ENCODE data around the gene TNFRSF14. TPM values are rescaled to one million over a fixed set of nuclear protein-coding genes. Genes with fewer than 3 reads are reported as not detected.

Gene TNFRSF14
- total RNA-seq, 1 donor from 2014 or later, result 14.7 TPM

- peaks cover 12% of the 10 kb centered on the region for H3K27me3 ChIP-seq (ENCODE audit: control insufficient read depth, insufficient read depth, low read length)
- no peak for DNase-seq (ENCODE audit: low read depth)
- no peaks in the 10 kb centered on the region for H3K36me3 ChIP-seq (ENCODE audit: control insufficient read depth, insufficient read depth, low read length)
- TF ChIP-seq, protein P1, sequence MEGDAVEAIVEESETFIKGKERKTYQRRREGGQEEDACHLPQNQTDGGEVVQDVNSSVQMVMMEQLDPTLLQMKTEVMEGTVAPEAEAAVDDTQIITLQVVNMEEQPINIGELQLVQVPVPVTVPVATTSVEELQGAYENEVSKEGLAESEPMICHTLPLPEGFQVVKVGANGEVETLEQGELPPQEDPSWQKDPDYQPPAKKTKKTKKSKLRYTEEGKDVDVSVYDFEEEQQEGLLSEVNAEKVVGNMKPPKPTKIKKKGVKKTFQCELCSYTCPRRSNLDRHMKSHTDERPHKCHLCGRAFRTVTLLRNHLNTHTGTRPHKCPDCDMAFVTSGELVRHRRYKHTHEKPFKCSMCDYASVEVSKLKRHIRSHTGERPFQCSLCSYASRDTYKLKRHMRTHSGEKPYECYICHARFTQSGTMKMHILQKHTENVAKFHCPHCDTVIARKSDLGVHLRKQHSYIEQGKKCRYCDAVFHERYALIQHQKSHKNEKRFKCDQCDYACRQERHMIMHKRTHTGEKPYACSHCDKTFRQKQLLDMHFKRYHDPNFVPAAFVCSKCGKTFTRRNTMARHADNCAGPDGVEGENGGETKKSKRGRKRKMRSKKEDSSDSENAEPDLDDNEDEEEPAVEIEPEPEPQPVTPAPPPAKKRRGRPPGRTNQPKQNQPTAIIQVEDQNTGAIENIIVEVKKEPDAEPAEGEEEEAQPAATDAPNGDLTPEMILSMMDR (IDR thresholded peaks at IDR 0.05; ENCODE audit: insufficient read depth, low read length, poor library complexity, severe bottlenecking), result no peak
- H3K4me3 ChIP-seq (ENCODE audit: low read depth, low read length), result no peak overlapping the region
These were observed 17.8 kb upstream of the TNFRSF14 start for GRCh38 chr1:2538376-2538775.

GRCh38 chr1:2538872-2539271 is 17.3 kb upstream of the TNFRSF14 start:
- DNase-seq (ENCODE audit: low read depth), result no peak
- no peak overlapping the region for H3K4me3 ChIP-seq (ENCODE audit: low read depth, low read length)
- H3K36me3 ChIP-seq (ENCODE audit: control insufficient read depth, insufficient read depth, low read length), result no peaks in the 10 kb centered on the region
- TF ChIP-seq, protein P1 (IDR thresholded peaks at IDR 0.05; ENCODE audit: insufficient read depth, low read length, poor library complexity, severe bottlenecking), result no peak
- H3K27me3 ChIP-seq (ENCODE audit: control insufficient read depth, insufficient read depth, low read length), result peaks cover 12% of the 10 kb centered on the region

DNA sequence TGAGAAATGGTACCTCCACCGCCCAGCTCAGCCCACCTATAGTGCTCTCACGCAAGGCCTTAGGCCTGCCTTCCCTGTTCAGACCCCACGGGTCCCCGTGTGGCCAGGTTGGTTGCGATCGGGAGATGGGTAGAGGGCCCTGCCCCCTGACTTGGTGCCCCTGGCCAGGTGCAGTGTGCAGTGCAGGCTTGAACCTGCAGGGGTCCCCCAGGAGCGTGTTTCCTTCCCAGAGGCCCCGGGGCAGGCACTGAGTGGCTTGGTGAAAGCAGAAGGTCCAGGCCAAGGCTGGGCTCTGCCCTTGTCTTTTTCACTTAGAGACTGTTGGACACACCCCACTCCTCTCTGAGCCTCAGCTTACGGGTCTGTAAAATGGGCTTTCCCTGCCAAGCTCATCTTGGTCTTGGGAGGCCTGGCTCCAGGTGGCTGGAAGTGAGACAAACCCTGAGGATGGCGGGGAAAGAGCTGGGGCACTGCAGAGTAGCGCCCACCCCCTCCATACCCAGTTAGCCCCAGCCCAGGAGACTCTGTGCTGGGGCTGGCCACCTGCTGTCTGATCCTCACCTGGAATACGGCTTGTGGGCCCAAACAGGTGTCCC is 16.8 kb upstream of the TNFRSF14 start:
- TF ChIP-seq, protein P1 (IDR thresholded peaks at IDR 0.05; ENCODE audit: insufficient read depth, low read length, poor library complexity, severe bottlenecking), result peak; percentile 43
- Histone ChIP-seq H3K27me3 (ENCODE audit: control insufficient read depth, insufficient read depth, low read length) (peaks cover 12% of the 10 kb centered on the region), H3K4me3 (ENCODE audit: low read depth, low read length) (no peak overlapping the region), H3K36me3 (ENCODE audit: control insufficient read depth, insufficient read depth, low read length) (no peaks in the 10 kb centered on the region)
- DNase-seq (ENCODE audit: low read depth), result no peak

DNA sequence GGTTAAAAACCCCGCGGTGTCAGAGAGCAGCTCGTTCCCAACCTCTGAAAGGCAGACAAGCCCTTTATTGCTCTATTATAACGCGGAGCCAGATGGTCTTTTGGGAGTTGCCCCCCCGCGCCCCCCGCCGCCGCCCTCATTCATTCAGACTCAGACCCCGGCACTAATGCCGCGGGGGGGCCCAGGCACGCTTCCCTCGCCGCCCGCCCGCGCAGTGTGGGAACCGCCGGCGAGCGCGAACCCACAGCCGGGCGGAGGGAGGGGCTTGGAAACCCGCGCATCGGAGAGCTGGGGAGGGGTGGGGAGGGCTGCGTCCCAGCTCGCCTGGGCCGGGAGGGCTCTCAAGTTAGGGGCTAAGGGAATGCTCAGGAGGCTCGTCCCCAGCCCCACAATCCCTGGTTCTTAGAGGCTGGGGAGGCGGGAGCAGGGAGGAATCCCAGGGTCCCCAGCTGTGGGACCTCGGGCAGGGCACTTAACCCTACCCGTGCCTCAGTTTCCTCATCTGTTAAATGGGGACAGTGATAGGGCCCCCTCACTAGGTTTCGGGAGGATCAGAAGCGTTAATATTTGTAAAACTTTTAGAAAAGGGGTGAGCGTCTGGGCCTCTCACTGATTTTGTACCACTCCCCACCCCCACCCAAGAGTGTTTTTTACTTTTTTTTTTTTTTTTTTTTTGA is 15.2 kb upstream of the TNFRSF14 start:
- TF ChIP-seq, protein P1 (IDR thresholded peaks at IDR 0.05; ENCODE audit: insufficient read depth, low read length, poor library complexity, severe bottlenecking), result no peak
- DNase-seq (ENCODE audit: low read depth), result no peak
- Histone ChIP-seq H3K4me3 (ENCODE audit: low read depth, low read length) (no peak overlapping the region), H3K36me3 (ENCODE audit: control insufficient read depth, insufficient read depth, low read length) (no peaks in the 10 kb centered on the region), H3K27me3 (ENCODE audit: control insufficient read depth, insufficient read depth, low read length) (peaks cover 12% of the 10 kb centered on the region)

DNA sequence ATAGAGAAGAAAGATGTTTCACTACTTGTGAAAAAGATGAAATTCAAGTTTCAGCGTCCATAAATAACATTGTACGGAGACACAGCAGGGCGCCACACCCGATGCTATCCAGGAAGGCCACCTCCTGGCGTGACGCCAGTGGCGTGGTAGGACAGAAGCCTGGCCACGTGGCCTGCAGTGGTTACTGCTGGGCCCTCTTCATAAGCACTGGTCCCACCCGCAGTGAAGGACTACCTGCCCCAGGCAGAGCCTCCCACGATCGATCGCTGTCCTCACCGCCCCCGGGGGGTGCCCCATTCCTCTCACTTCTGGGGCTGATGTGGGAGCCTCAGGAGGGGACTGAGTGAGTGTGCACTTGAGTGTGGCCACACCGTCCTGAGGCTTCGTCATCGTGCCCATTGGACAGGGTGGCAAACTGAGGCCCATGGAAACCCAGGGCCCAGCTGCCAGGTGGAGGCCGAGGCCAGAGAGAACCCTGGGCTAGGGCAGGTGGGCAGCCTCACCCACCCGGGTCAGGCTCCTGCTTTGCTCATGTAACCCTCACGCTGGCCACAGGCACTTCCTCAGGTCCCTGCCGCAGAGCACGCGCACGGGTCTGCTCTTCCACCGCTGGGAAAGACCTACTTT is 14.4 kb upstream of the TNFRSF14 start:
- TF ChIP-seq, protein P1 (IDR thresholded peaks at IDR 0.05; ENCODE audit: insufficient read depth, low read length, poor library complexity, severe bottlenecking), result no peak
- peaks cover 12% of the 10 kb centered on the region for H3K27me3 ChIP-seq (ENCODE audit: control insufficient read depth, insufficient read depth, low read length)
- DNase-seq (ENCODE audit: low read depth), result no peak

More for the DNA sequence above, 14.4 kb upstream of the TNFRSF14 start:
- H3K4me3 ChIP-seq (ENCODE audit: low read depth, low read length), result no peak overlapping the region
- no peaks in the 10 kb centered on the region for H3K36me3 ChIP-seq (ENCODE audit: control insufficient read depth, insufficient read depth, low read length)

All from kidney epithelial cell (primary cell).